ENCODE results near the gene ASCL1. TPM values are rescaled to one million over a fixed set of nuclear protein-coding genes. Genes with fewer than 3 reads are reported as not detected.

The ASCL1 gene
- total RNA-seq, 2 donors from 2014 or later = not detected

DNA sequence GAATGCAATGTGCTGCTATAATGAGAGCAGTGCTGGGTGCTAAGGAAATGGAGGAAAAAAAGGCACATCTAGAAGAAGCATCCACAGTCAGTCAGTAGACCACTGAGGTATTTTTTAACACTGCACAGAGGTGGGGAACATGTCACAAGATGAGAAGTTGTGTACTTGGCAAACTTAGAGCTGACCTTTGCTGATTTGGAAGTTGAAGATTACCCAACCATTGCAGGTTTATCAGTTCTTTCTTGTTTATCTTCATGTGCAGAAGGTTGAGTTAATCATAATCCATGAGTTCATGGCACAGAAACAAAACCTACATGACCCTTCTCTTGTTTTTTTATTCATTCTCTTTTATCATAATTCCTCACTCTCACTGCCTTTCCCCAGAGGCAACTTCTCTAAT lies 37.2 kb upstream of the ASCL1 start:
- Histone ChIP-seq H3K36me3 (no peaks in the 10 kb centered on the region), H3K4me1 (ENCODE audit: control insufficient read depth in 1 of 2, low read depth in 2 of 2) (no peaks in the 10 kb centered on the region), H3K27ac (no peak overlapping the region), H3K4me3 (no peak overlapping the region), H3K27me3 (replicated peaks; ENCODE audit: insufficient read depth) (no peaks in the 10 kb centered on the region), H3K9me3 (no peaks in the 10 kb centered on the region)
- DNase-seq (ENCODE audit: low spot score) = no peak
- ATAC-seq (ENCODE audit: insufficient number of reproducible peaks, low FRiP score, low read depth) = no peak
- TF ChIP-seq CTCF (IDR thresholded peaks at IDR 0.05) = no peak

GRCh38 chr12:102921240-102921639 lies 36.2 kb upstream of the ASCL1 start:
- Histone ChIP-seq H3K36me3 (no peaks in the 10 kb centered on the region), H3K4me1 (ENCODE audit: control insufficient read depth in 1 of 2, low read depth in 2 of 2) (no peaks in the 10 kb centered on the region), H3K4me3 (no peak overlapping the region), H3K27me3 (replicated peaks; ENCODE audit: insufficient read depth) (no peaks in the 10 kb centered on the region), H3K9me3 (no peaks in the 10 kb centered on the region), H3K27ac (no peak overlapping the region)
- DNase-seq (ENCODE audit: low spot score) (no peak), ATAC-seq (ENCODE audit: insufficient number of reproducible peaks, low FRiP score, low read depth) (no peak)
- no peak for TF ChIP-seq CTCF (IDR thresholded peaks at IDR 0.05)

DNA sequence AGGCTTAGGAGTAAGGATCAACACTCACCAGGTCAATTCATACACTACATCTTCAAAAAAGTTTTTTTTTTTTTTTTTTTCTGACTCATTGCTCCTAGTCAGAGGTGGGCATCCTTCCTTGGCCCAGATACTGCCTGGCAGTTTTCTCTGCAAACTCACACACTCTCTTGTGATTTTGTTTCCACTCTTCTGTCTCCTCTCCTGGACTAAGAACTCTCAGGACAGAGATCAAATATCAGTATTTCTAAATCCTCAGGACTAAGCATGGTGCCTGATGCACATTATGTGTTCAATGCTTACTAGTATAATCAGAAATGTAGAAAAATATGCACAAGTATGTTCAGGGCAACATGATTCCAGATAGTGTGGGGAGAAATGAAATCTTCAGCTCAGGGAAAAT lies 30.3 kb upstream of the ASCL1 start:
- Histone ChIP-seq H3K9me3 (no peaks in the 10 kb centered on the region), H3K36me3 (no peaks in the 10 kb centered on the region), H3K27me3 (replicated peaks; ENCODE audit: insufficient read depth) (no peaks in the 10 kb centered on the region), H3K27ac (no peak overlapping the region), H3K4me3 (no peak overlapping the region), H3K4me1 (ENCODE audit: control insufficient read depth in 1 of 2, low read depth in 2 of 2) (no peaks in the 10 kb centered on the region)
- ATAC-seq (ENCODE audit: insufficient number of reproducible peaks, low FRiP score, low read depth) = no peak
- no peak for TF ChIP-seq CTCF (IDR thresholded peaks at IDR 0.05)
- no peak for DNase-seq (ENCODE audit: low spot score)

DNA sequence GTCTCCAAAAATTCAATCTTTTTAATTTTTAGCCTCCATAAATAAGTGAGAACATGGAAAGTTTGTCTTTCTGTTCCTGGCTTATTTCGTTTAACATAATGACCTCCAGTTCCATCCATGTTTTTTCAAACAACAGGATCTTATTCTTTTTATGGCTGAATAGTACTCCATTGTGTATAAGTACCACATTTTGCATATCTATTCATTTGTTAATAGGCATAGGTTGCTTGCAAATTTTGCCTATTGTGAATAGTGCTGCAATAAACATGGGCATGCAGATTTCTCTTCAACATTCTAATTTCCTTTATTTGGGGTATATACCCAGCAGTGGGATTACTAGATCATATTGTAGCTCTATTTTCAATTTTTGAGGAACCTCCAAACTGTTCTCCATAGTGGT lies 24.3 kb upstream of the ASCL1 start:
- no peak for ATAC-seq (ENCODE audit: insufficient number of reproducible peaks, low FRiP score, low read depth)
- TF ChIP-seq CTCF (IDR thresholded peaks at IDR 0.05) = no peak
- no peaks in the 10 kb centered on the region for H3K27me3 ChIP-seq (replicated peaks; ENCODE audit: insufficient read depth)
- H3K9me3 ChIP-seq = no peaks in the 10 kb centered on the region
- H3K27ac ChIP-seq = no peak overlapping the region
- no peak overlapping the region for H3K4me3 ChIP-seq
- no peak for DNase-seq (ENCODE audit: low spot score)
- no peaks in the 10 kb centered on the region for H3K36me3 ChIP-seq
- H3K4me1 ChIP-seq (ENCODE audit: control insufficient read depth in 1 of 2, low read depth in 2 of 2) = no peaks in the 10 kb centered on the region

DNA sequence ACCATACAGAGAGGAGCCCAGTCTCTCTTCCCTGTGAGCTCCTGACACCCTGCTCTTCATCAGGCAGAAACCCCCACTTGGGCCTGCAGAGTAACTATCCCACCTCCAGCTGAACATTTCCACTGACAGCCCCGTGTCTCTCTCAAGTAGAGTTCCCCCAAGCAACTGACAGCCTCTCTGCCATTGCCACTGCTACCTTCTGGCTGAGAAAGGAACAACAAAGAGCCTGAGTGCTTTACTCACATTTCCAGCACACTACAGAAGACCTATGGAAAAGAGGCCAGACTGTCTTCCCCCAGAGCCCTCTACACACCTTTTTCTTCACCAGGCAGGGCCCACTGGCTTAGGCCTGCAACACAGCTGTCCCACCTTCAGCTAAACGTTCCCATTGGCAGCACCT lies 18.4 kb upstream of the ASCL1 start:
- H3K27me3 ChIP-seq (replicated peaks; ENCODE audit: insufficient read depth) = no peaks in the 10 kb centered on the region
- DNase-seq (ENCODE audit: low spot score) (no peak), ATAC-seq (ENCODE audit: insufficient number of reproducible peaks, low FRiP score, low read depth) (no peak)
- no peaks in the 10 kb centered on the region for H3K9me3 ChIP-seq
- H3K4me3 ChIP-seq = no peak overlapping the region
- H3K27ac ChIP-seq = no peak overlapping the region
- H3K36me3 ChIP-seq = no peaks in the 10 kb centered on the region
- TF ChIP-seq CTCF (IDR thresholded peaks at IDR 0.05) = no peak
- H3K4me1 ChIP-seq (ENCODE audit: control insufficient read depth in 1 of 2, low read depth in 2 of 2) = no peaks in the 10 kb centered on the region

Data from thoracic aorta (tissue), 2 donors.